Prostate gland (tissue), 2 donors: ENCODE measurements around the gene AJAP1. TPM values are rescaled to one million over a fixed set of nuclear protein-coding genes. Genes with fewer than 3 reads are reported as not detected.

Experiments used
- DNase-seq: peaks from one replicate; pipeline ENCODE4 v3.0.0-alpha.2; 2019; ENCODE audit warnings: low spot score
- H3K27ac ChIP-seq, 2 donors: fragments of 200-600 bp; sonication (generic); 2 replicates each; pipeline ENCODE4 v1.5.1; 2017 to 2019
- H3K27me3 ChIP-seq: fragments of 200-600 bp; sonication (generic); replicated peaks from 2 replicates; pipeline ENCODE4 v1.5.1; 2019; ENCODE audit not compliant: insufficient read depth
- H3K36me3 ChIP-seq, 2 donors: fragments of 200-600 bp; sonication (generic); 1 replicate in 1 of 2; 2 replicates in 1 of 2; pipeline versions ENCODE4 v1.5.1 to v1.8.1; 2017 to 2019
- H3K4me1 ChIP-seq: fragments of 200-600 bp; sonication (generic); replicated peaks from 2 replicates; pipeline ENCODE4 v1.5.1; 2019
- H3K4me3 ChIP-seq, 2 donors: fragments of 200-600 bp; sonication (generic); 2 replicates each; pipeline ENCODE4 v1.5.1; 2017 to 2019
- H3K9me3 ChIP-seq: fragments of 200-600 bp; sonication (generic); 2 replicates; pipeline ENCODE4 v1.5.1; 2017
- POLR2A ChIP-seq: fragments of 450-650 bp; IDR thresholded peaks from one replicate; pipeline ENCODE4 v1.6.1; 2016; ENCODE audit warnings: antibody characterized with exemption, mild to moderate bottlenecking
- POLR2AphosphoS5 ChIP-seq: sonication (generic); formaldehyde crosslinking; IDR thresholded peaks from one replicate; pipeline ENCODE4 v1.6.1; 2017; ENCODE audit warnings: antibody characterized with exemption
- WGBS: methylation state at CpG from one replicate; pipeline ENCODE4 v1.1.5; 2018; 5-methylcytosine and 5-hydroxymethylcytosine counted together
- intact Hi-C: fragments of 100-400 bp; cut with DNase I; formaldehyde crosslinking; loops from one replicate; pipeline ENCODE4 v1.14.2; 2022
- total RNA-seq, 2 donors: library from RNA; depleted of rRNA; stranded (reverse); fragments of >200 nt; gene quantifications; one replicate each; pipeline ENCODE4 v1.1.0, GENCODE V29; 2016
- TF ChIP-seq, protein P1 (sequence below), 4 experiments: fragments of 200-600 bp in 2 of 4; fragments of 450-650 bp in 2 of 4; sonication (generic) in 2 of 4; IDR thresholded peaks; 1 replicate in 3 of 4; 2 replicates in 1 of 4; pipeline ENCODE4 v1.5.1; 2016 to 2019; ENCODE audit warnings: antibody characterized with exemption in 4 of 4, mild to moderate bottlenecking in 2 of 4, moderate library complexity in 2 of 4

AJAP1 gene
- total RNA-seq, 2 donors from 2014 or later = 0.73 to 6.7 TPM

DNA sequence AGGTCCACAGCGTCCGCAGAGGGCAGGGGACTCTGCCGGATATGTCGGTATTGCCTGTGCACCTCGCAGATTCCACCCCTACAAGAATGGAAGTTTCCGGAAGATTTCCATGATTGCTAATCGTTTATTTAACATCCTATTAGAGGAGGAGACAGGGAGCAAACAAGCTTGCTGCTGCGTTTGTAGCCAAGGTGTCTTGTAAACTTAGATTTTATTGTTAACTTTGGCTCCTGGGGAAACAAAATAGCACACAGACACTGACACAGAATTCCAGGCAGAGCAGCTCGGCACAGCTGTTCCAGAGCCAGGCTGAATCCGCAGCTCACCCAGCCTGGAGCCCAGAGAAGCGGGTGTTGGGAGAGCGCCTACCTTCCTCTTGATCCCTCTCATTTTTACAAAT lies 75.7 kb downstream of the AJAP1 start:
- Histone ChIP-seq H3K4me3 (no peak overlapping the region), H3K36me3 (no peaks in the 10 kb centered on the region), H3K9me3 (no peaks in the 10 kb centered on the region), H3K27me3 (peaks cover 13% of the 10 kb centered on the region), H3K4me1 (peaks cover 3% of the 10 kb centered on the region), H3K27ac (peak overlapping the region; percentile 40 to 56)
- 17% methylated on average over 12 of the region's 12 CpGs for WGBS
- intact Hi-C loops = no loop called here
- DNase-seq = peak; percentile 73
- no peak for TF ChIP-seq POLR2A
- peak; percentile 96 for TF ChIP-seq POLR2AphosphoS5

DNA sequence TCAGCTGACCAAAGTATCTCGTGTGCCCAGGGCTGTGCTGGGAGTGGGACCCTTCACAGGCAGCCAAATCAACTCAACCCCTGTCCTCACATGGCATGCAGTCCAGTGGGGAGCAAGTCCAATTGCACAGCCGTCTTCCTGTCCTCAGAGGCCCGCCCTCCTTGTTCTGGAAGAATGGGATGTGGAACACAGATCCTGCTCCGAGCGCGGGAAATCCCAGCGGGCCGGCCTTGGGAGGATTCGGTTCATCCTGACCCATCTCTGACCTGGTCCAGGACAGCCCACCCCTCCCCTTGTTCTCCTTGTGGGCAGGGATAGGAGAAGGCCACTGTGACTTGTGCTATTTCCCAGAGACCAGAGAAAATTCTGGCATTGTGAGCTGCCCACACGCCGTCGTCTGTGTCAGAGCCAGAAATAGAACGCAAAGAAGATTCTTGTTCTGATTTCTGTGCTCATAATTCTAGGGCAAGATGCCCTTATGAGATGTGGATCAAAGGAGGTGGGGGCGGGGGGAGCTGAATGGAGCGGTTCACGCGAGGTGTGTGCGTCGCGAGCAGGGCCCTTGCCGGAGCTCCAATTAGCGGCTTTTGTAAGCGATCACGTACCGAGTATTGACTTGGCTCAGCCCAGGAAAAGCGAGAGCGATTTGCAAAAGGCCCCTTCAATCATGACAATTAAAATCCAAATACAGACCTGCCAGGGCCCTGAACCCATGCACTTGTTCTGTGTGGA lies 79.2 kb downstream of the AJAP1 start:
- DNase-seq = no peak
- no peaks in the 10 kb centered on the region for H3K9me3 ChIP-seq
- H3K36me3 ChIP-seq = no peaks in the 10 kb centered on the region
- H3K4me1 ChIP-seq = peaks cover 3% of the 10 kb centered on the region
- intact Hi-C loops = no loop called here
- TF ChIP-seq, protein P1, sequence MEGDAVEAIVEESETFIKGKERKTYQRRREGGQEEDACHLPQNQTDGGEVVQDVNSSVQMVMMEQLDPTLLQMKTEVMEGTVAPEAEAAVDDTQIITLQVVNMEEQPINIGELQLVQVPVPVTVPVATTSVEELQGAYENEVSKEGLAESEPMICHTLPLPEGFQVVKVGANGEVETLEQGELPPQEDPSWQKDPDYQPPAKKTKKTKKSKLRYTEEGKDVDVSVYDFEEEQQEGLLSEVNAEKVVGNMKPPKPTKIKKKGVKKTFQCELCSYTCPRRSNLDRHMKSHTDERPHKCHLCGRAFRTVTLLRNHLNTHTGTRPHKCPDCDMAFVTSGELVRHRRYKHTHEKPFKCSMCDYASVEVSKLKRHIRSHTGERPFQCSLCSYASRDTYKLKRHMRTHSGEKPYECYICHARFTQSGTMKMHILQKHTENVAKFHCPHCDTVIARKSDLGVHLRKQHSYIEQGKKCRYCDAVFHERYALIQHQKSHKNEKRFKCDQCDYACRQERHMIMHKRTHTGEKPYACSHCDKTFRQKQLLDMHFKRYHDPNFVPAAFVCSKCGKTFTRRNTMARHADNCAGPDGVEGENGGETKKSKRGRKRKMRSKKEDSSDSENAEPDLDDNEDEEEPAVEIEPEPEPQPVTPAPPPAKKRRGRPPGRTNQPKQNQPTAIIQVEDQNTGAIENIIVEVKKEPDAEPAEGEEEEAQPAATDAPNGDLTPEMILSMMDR (IDR thresholded peaks at IDR 0.05) = no peak
- TF ChIP-seq POLR2A = no peak
- no peak for TF ChIP-seq POLR2AphosphoS5
- H3K27ac ChIP-seq = no peak overlapping the region
- WGBS = 63% methylated on average over 27 of the region's 27 CpGs
- no peak overlapping the region for H3K4me3 ChIP-seq
- peaks cover 13% of the 10 kb centered on the region for H3K27me3 ChIP-seq

DNA sequence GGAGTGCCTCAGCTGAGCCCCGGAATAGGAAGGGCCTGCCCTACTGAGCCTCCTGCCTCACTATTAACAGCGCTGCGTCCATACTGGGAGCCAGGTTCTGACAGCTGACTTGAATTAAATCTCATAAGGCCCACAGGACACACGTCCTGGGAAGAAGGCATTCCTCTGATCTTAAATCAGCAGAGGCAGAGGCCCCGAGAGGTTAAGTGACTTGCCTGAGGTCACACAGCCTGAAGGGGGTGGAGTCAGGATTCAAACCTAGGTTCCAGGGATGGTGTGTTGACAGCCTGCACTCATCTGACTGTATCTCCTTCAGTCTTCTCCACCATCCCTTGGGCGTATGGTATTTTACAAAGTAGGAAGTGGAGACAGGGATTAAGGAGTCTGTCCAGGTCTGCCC lies 79.8 kb downstream of the AJAP1 start:
- Histone ChIP-seq H3K27ac (no peak overlapping the region), H3K36me3 (no peaks in the 10 kb centered on the region), H3K4me1 (peaks cover 3% of the 10 kb centered on the region), H3K27me3 (peaks cover 13% of the 10 kb centered on the region), H3K4me3 (no peak overlapping the region), H3K9me3 (no peaks in the 10 kb centered on the region)
- TF ChIP-seq POLR2A (no peak), POLR2AphosphoS5 (no peak)
- TF ChIP-seq, protein P1 (IDR thresholded peaks at IDR 0.05) = no peak
- WGBS = 69% methylated on average over 6 of the region's 6 CpGs
- intact Hi-C loops = no loop called here
- no peak for DNase-seq

DNA sequence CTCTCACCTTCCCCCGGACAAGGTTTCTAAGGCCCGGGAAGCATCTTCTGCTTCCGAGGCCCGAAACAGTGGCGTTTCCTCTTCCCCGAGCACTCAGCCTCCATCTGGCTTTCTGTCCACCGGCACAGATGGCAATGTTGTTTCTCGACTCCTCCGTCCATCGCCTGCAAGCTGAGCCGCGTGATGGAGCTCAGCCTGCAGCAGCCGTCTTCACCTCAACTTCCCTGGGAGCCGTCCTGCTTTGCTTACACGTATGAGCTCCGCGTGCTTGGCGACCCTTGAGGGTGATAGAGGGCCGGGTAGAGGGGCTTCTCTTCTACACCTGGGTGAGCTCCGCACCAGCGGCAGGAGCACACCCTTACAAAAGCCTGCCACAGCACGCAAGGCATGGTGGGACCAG lies 80.4 kb downstream of the AJAP1 start:
- peaks cover 13% of the 10 kb centered on the region for H3K27me3 ChIP-seq
- DNase-seq = no peak
- H3K36me3 ChIP-seq = no peaks in the 10 kb centered on the region
- 87% methylated on average over 22 of the region's 22 CpGs for WGBS
- H3K4me3 ChIP-seq = no peak overlapping the region
- TF ChIP-seq, protein P1 (IDR thresholded peaks at IDR 0.05) = no peak
- TF ChIP-seq POLR2A (no peak), POLR2AphosphoS5 (no peak)
- no peak overlapping the region for H3K27ac ChIP-seq
- H3K4me1 ChIP-seq = peaks cover under 1% of the 10 kb centered on the region
- no peaks in the 10 kb centered on the region for H3K9me3 ChIP-seq
- intact Hi-C loops = no loop called here

DNA sequence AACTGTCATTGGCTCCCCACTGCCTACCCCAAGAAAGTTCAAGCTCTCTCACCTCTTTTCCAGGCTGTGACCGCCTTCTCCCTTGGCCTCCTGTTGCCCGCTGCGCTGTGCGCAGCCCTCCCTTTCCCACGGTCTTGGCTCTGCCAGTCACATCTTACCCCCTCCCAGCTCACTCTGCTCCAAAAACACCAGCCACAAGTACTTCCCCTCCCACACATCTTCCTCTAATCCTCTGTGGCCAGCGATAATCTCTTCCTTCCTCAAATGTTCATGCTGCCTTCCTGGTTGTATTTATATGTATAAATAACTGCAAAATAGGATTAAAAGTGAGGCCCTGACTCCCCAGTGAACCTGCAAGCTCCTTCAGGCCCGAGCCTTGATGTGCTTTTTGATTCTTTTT lies 81.8 kb downstream of the AJAP1 start:
- 68% methylated on average over 7 of the region's 7 CpGs for WGBS
- Histone ChIP-seq H3K9me3 (no peaks in the 10 kb centered on the region), H3K4me3 (no peak overlapping the region), H3K27ac (no peak overlapping the region), H3K27me3 (peaks cover 13% of the 10 kb centered on the region), H3K36me3 (no peaks in the 10 kb centered on the region), H3K4me1 (no peaks in the 10 kb centered on the region)
- intact Hi-C loops = no loop called here
- TF ChIP-seq POLR2AphosphoS5 (no peak), POLR2A (no peak)
- TF ChIP-seq, protein P1 (IDR thresholded peaks at IDR 0.05) = no peak
- DNase-seq = no peak
